Stimulated activated CD4-positive, alpha-beta T cell treated with anti-CD3 and anti-CD28 coated beads, Interleukin-1b, Interleukin-23, amount 100 ng/mL, for 24 hours (primary cell): ENCODE results near the gene APPL2.
"Not testable (repeated sequence)": the region's sequence is repeated elsewhere in the genome, so short reads cannot be mapped to it uniquely, and the experiment has no call there.

ENCODE experiments used
- DNase-seq, 4 experiments: peaks; one replicate each; pipeline ENCODE4 v3.0.0-alpha.2; 2020; ENCODE audit warnings: low read depth in 4 of 4, low spot score in 1 of 4

APPL2 gene

GRCh38 chr12:105257321-105257728 lies 21.4 kb upstream of the APPL2 start:
- no peak for DNase-seq

DNA sequence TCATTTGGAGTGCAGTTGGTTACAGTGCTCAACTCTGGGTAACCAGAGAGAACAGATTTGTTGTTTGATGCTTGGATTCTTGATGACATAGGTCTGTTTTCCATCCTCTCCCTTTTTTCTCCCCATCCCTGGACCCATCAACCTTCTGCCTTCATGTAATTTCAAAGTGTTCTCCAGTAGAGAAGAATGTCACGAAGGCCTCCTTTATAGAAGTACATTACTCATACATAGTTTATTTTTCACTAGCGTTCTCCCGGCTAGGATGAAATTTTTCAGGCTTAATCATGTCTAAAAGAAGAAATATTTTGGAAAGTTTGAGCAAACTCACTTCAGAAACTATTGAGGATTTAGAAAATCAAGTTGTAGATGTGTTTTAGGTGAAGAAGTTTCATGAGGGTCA lies 20.9 kb upstream of the APPL2 start:
- DNase-seq = no peak

GRCh38 chr12:105256431-105256830 lies 20.5 kb upstream of the APPL2 start:
- DNase-seq = not testable (repeated sequence)

GRCh38 chr12:105256011-105256410 lies 20.0 kb upstream of the APPL2 start:
- DNase-seq = no peak

GRCh38 chr12:105253866-105254513 lies 18.0 kb upstream of the APPL2 start:
- DNase-seq = no peak

- DNase-seq = no peak
Observed at GRCh38 chr12:105252901-105253300, 16.9 kb upstream of the APPL2 start.

DNA sequence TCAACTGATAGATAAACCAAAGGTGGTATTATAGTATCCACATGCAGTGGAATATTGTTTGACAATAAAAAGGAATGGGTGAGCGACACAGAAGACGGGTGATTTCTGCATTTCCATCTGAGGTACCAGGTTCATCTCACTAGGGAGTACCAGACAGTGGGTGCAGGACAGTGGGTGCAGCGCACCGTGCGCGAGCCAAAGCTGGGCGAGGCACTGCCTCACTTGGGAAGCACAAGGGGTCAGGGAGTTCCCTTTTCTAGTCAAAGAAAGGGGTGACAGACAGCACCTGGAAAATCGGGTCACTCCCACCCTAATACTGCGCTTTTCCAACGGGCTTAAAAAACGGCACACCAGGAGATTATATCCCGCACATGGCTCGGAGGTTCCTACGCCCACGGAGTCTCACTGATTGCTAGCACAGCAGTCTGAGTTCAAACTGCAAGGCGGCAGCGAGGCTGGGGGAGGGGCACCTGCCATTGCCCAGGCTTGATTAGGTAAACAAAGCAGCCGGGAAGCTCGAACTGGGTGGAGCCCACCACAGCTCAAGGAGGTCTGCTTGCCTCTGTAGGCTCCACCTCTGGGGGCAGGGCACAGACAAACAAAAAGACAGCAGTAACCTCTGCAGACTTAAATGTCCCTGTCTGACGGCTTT lies 9.9 kb upstream of the APPL2 start:
- not testable (repeated sequence) for DNase-seq

- DNase-seq = no peak
Observed at GRCh38 chr12:105245291-105245690, 9.3 kb upstream of the APPL2 start.

- DNase-seq = no peak
Observed at GRCh38 chr12:105240228-105240627, 4.3 kb upstream of the APPL2 start.

DNA sequence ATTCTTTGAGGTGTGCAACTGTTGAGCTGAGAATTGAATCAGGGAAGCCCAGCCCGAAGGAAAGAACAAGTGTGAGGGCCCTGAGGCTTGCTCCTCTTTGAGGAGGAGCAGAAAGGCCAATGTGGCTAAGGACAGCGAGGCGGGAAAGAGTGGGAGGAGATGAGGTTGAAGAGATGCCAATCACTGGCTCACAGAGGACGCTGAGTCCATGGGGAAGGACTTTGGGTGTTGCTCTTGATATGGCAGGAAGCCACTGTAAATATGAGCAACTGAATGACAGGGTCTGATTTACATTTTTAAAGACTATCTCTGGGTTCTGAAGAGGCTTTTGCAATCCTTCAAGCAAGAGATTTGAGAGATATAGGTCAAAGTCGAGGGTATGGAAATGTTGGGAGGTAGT lies 3.3 kb upstream of the APPL2 start:
- DNase-seq = no peak

DNA sequence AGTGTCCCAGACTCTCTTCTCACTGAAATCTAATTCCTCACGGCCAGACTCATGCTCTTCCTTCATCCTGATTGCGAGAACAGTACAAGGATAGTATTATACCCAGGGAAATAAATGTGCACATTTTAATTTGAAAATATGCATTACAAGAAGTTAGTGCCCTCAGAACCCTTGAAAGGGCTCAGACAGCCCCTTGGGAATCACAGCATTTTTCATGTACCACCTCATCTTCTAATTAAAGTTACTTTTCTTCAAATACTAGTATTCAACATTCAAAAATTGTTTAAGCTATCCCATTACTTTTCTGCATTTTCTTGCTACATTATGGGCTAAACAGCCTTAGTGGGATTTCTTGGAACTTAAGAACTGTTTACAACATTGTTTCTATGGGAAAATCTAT lies 1.7 kb upstream of the APPL2 start:
- no peak for DNase-seq

DNA sequence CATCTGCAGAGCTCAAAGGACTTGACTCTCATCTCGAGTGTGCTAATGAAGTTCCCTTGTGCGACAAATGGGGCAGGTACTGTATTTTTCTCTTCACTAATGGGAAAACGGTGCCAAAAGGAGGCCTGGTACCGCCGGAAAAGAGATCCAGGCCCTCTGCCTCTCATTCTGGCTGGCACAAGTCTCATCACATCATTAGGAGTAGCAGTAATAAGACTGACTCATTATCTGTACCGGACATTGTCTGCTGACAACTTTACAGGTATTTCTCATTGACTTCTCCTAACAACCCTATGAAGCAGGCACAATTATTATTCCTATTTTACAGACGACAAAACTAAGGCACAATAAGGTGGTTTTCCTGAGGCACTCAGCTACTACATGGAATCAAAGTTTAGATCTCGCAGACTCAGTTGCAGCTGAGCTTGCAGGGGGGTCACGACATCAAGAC lies 668 bp downstream of the APPL2 start:
- no peak for DNase-seq

DNA sequence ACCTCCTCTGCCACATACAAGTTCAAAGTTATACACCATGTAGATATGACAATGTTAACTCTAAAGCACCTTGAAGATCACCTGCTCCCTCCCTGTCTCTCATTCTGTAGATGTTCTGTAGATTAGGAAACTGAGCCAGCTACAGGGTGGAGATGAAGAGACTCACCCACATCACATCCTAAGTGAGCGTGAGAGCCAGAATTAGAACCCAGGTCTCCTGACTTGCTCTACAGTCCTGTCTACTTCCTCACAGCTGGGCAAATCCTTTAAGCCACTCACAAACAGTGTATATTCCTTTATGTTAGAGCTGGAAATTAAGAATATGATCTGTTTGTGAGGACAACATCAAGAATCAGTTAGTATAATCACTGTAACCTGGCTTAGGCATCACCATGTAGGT lies 1.8 kb downstream of the APPL2 start:
- no peak for DNase-seq

- DNase-seq = no peak
Observed at GRCh38 chr12:105233041-105233905, 2.7 kb downstream of the APPL2 start.

GRCh38 chr12:105231396-105231795 lies 4.6 kb downstream of the APPL2 start:
- DNase-seq = no peak

GRCh38 chr12:105229371-105229770 lies 6.6 kb downstream of the APPL2 start:
- DNase-seq = no peak

DNA sequence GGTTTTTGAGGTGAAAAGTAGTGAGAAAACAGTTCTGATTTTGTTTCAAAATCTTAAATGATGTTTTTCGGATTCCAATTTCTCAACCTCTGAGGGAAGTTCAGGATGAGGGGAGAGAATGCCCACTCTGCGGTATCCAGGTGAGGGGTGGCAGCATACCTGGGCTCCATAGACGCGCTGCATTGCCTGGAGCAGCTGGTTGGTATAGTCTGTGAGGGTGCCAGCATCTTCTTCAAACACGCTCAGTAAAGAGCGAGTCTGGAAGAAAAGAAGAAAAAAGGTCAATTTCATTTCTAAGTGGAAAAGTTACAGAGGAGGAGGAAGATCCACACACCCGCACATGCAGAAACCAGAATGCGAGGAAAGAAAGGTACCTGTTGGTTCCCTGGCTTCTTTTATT lies 7.0 kb downstream of the APPL2 start:
- no peak for DNase-seq

DNA sequence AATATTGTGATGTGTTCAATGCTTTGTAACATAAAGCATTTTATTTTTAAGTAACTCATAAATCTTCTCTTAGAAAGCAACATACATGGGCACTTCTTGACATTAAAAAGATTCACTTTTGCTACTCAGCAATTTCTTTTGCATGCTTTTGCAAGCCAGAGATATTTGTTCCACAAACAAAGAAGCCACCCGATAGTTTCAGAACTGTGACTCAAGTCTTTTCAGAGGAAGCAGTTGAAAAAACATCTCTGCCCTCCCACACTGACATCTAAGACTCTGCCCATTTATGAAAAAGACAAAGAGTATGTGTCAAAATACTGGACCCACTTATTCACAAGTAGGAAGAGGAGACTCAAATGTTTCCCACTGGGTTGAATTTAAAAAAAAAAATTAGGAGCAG lies 7.5 kb downstream of the APPL2 start:
- no peak for DNase-seq

DNA sequence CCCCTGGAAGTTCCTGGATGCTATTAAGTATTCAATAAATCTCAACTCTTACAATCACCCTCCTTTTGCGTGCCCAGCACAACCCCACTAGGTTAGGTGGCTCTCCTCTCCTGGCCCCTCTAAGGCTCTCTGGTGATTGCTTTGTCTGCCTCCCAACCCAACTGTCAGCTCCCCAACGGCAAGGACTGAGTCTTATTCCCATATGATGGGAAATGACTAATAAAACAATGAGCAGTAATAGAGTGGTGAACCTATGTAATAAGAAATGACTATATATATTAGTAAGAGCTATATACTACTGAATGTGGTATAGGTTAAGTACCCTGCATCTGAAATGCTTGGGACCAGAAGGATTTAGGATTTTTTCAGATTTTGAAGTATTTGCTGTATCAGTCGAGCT lies 8.1 kb downstream of the APPL2 start:
- no peak for DNase-seq

DNA sequence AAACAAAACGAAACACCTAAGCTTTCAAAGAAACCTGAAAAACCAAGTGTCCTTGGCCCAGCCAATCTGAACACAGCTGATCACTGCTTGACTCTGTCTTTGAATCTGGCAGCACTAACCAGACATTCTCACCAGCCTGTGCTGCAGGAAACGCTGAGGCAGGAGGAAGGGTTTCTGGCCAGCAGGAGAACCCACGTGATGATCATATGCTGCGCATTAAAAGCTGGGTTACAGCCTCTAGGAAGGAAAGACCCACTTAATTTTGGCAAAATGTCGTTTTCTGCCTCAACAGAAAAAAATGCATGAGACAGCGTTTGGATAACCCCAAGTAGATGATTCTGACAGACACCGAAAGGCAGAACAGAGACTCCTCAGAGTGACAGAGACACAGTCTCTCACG lies 9.8 kb downstream of the APPL2 start:
- DNase-seq = no peak

DNA sequence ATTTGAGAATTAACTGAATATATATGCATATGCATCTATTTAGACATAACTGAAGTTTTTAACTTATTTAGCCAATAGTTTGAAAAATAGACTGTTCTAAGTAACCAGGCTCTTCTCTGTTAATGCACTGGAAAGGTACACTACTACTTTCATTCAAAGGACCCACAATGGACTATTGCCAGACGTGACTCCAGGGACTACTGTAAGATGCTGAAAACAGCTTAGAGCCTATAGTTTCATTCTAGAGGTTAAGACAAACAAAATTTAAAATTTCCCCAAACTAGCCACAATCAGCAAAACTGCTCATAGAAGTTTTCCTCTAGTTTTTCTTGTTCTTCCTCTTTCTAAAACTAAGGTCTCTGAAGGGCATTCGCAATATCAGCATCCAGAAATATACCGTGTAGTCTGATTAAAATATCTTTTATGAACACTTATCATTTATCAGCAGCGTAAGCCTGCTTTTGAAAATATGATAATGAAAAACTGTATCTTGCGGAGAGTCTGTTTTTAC lies 10.4 kb downstream of the APPL2 start:
- no peak for DNase-seq

GRCh38 chr12:105224399-105224798 lies 11.6 kb downstream of the APPL2 start:
- no peak for DNase-seq
